MCF 10A (cell line): Measurements from ENCODE around the gene C2. TPM values are rescaled to one million over a fixed set of nuclear protein-coding genes. Genes with fewer than 3 reads are reported as not detected.
"Not testable (repeated sequence)": the region's sequence is repeated elsewhere in the genome, so short reads cannot be mapped to it uniquely, and the experiment has no call there.

Experiments used
- BruUV-seq: library from RNA; stranded (reverse); fragments of 400-500 nt; replicated peaks from 2 replicates; lab custom pipeline; 2021; lab: Mats Ljungman, UMichigan
- CTCF ChIA-PET: fragments of 300-600 bp; sonication (Branson Sonifier 250); formaldehyde crosslinking; extraction: SDS; loops from one replicate; lab custom pipeline; 2021; ENCODE audit warnings: antibody characterized with exemption, inconsistent platforms; lab: Yijun Ruan, JAX
- POLR2A ChIA-PET: fragments of 300-600, 350-650 bp; sonication (Branson Sonifier 250); formaldehyde crosslinking; extraction: SDS; loops from one replicate; lab custom pipeline; 2020; ENCODE audit warnings: antibody characterized with exemption, inconsistent platforms; lab: Yijun Ruan, JAX
- DNase-seq: peaks from one replicate; pipeline ENCODE4 v3.0.0-alpha.2; 2018; ENCODE audit not compliant: unreplicated experiment
- H3K27ac Mint-ChIP-seq: one replicate; pipeline ENCODE4 v1.8.0; 2022; ENCODE audit warnings: mild to moderate bottlenecking, low read depth, mixed read lengths; ENCODE audit not compliant: unreplicated experiment
- H3K27me3 Mint-ChIP-seq: one replicate; pipeline ENCODE4 v1.8.0; 2022; ENCODE audit warnings: mixed read lengths; ENCODE audit not compliant: insufficient read depth, unreplicated experiment
- H3K36me3 Mint-ChIP-seq: one replicate; pipeline ENCODE4 v1.8.0; 2022; ENCODE audit warnings: mild to moderate bottlenecking, moderate library complexity, mixed read lengths; ENCODE audit not compliant: insufficient read depth, unreplicated experiment
- H3K4me1 Mint-ChIP-seq: one replicate; pipeline ENCODE4 v1.8.0; 2022; ENCODE audit warnings: mixed read lengths; ENCODE audit not compliant: insufficient read depth, unreplicated experiment
- H3K4me3 Mint-ChIP-seq: one replicate; pipeline ENCODE4 v1.8.0; 2022; ENCODE audit warnings: mild to moderate bottlenecking, moderate library complexity, mixed read lengths; ENCODE audit not compliant: unreplicated experiment
- H3K9me3 Mint-ChIP-seq: one replicate; pipeline ENCODE4 v1.8.0; 2022; ENCODE audit warnings: mixed read lengths; ENCODE audit not compliant: unreplicated experiment
- CTCF ChIP-seq: fragments of 200-600 bp; IDR thresholded peaks from one replicate; pipeline ENCODE4 v1.8.0; 2022; ENCODE audit warnings: antibody characterized with exemption, mild to moderate bottlenecking; ENCODE audit not compliant: unreplicated experiment
- intact Hi-C: fragments of 100-400 bp; cut with micrococcal nuclease; formaldehyde crosslinking; loops from 2 replicates; pipeline ENCODE4 v1.14.1; 2022
- total RNA-seq: library from RNA; stranded (reverse); gene quantifications from 2 replicates; pipeline ENCODE4 v1.2.3, GENCODE V29; 2022

C2 gene
- total RNA-seq, 1 experiment from 2014 or later = not detected

GRCh38 chr6:31906122-31906521 is 21.4 kb upstream of the C2 start:
- no peak overlapping the region for H3K27ac Mint-ChIP-seq
- H3K4me3 Mint-ChIP-seq = no peak overlapping the region
- CTCF ChIA-PET = interaction anchor here (1.7 kb wide), 1 partner anchor 46 kb away, joined by 7 read pairs; no protein-coding TSS in a partner anchor
- no peaks in the 10 kb centered on the region for H3K27me3 Mint-ChIP-seq
- DNase-seq = no peak
- no peak for TF ChIP-seq CTCF
- H3K4me1 Mint-ChIP-seq = peaks cover 18% of the 10 kb centered on the region
- POLR2A ChIA-PET = interaction anchor here (0.8 to 1.6 kb wide), 3 partner anchors 14 to 50 kb away, joined by 3 to 4 read pairs (median 3); no protein-coding TSS in a partner anchor
- no peaks in the 10 kb centered on the region for H3K9me3 Mint-ChIP-seq
- H3K36me3 Mint-ChIP-seq = no peaks in the 10 kb centered on the region
- BruUV-seq = no TSS peak
- intact Hi-C loops = no loop called here

DNA sequence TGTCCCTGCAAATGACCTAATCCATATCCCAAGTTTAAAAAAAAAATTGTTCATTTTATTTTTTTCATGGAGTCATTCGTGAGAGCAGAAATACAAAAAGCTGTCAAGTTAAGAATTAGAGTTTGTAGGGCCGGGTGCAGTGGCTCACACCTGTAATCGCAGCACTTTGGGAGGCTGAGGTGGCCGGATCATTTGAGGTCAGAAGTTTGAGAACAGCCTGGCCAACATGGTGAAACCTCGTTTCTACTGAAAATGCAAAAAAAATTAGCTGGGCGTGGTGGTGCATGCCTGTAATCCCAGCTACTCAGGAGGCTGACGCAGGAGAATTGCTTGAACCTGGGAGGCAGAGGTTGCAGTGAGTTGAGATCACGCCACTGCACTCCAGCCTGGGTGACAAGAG is 20.8 kb upstream of the C2 start:
- intact Hi-C loops, H3K4me3 Mint-ChIP-seq, DNase-seq, H3K27ac Mint-ChIP-seq, H3K36me3 Mint-ChIP-seq, H3K27me3 Mint-ChIP-seq, H3K9me3 Mint-ChIP-seq, BruUV-seq: not testable (repeated sequence)
- CTCF ChIA-PET = interaction anchor here (1.0 to 4.8 kb wide), 2 partner anchors 14 to 45 kb away, joined by 5 to 32 read pairs; no protein-coding TSS in a partner anchor
- H3K4me1 Mint-ChIP-seq = peaks cover 18% of the 10 kb centered on the region
- POLR2A ChIA-PET = interaction anchor here (0.6 to 1.7 kb wide), 7 partner anchors 13 to 65 kb away, joined by 3 to 5 read pairs (median 4); partner anchors contain the start of genes DXO and NEU1

DNA sequence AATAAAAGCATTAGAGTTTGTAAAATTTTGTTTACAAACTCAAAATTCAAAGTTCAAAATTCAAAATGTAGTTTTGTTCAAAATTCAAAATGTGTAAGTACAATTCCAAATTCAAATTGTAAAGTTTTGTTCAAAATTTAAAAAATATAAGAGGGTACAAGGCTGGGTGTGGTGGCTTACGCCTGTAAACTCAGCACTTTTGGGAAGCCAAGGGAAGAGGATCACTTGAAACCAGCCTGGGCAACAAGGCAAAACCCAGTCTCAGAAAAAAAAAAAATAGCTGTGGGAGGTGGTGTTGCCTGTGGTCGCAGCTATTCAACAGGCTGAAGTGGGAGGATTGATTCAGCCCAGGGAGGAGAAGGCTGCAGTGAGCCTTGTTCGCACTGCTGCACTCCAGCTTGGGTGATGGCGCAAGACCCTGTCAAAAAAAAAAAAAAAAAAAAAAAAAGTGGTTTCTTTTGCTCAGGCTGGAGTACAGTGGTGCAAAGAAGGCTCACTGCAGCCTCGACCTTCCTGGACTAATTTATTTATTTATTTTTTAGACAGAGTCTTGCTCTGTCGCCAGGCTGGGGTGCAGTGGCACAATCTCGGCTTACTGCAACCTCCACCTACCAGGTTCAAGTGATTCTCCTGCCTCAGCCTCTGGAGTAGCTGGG is 20.2 kb upstream of the C2 start:
- intact Hi-C loops = no loop called here
- BruUV-seq = no TSS peak
- Mint-ChIP-seq H3K9me3 (no peaks in the 10 kb centered on the region), H3K4me3 (no peak overlapping the region), H3K27ac (no peak overlapping the region), H3K36me3 (no peaks in the 10 kb centered on the region), H3K4me1 (peaks cover 20% of the 10 kb centered on the region), H3K27me3 (no peaks in the 10 kb centered on the region)
- peak; percentile 65 for DNase-seq
- no peak for TF ChIP-seq CTCF
- ChIA-PET CTCF (interaction anchor here (0.8 to 4.8 kb wide), 3 partner anchors 13 to 45 kb away, joined by 3 to 32 read pairs (median 5); no protein-coding TSS in a partner anchor), POLR2A (interaction anchor here (0.6 to 1.7 kb wide), 14 partner anchors 10 to 221 kb away, joined by 3 to 5 read pairs (median 4); partner anchors contain the start of genes ATF6B, DXO, EHMT2 and NEU1)

DNA sequence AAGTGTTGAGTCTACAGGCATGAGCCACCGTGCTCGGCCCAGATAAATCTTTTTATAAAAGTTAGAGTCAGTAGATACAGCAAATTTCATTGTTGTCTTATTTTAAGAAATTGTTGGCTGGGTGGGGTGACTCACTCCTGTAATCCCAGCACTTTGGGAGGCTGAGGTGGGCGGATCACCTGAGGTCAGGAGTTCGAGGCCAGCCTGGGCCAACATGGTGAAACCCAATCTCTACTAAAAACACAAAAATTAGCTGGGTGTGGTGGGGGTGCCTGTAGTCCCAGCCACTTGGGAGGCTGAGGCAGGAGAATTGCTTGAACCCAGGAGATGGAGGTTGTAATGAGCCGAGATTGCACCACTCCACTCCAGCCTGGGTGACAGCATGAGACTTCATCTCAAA is 19.3 kb upstream of the C2 start:
- H3K27me3 Mint-ChIP-seq, BruUV-seq, H3K4me3 Mint-ChIP-seq, H3K27ac Mint-ChIP-seq, DNase-seq, H3K9me3 Mint-ChIP-seq, intact Hi-C loops, H3K36me3 Mint-ChIP-seq: not testable (repeated sequence)
- H3K4me1 Mint-ChIP-seq = peaks cover 15% of the 10 kb centered on the region
- POLR2A ChIA-PET = interaction anchor here (0.7 to 1.7 kb wide), 6 partner anchors 9 to 220 kb away, joined by 3 to 5 read pairs (median 4); partner anchors contain the start of genes ATF6B and DXO
- CTCF ChIA-PET = interaction anchor here (0.7 to 4.8 kb wide), 3 partner anchors 18 to 824 kb away, joined by 3 to 32 read pairs (median 3); no protein-coding TSS in a partner anchor

DNA sequence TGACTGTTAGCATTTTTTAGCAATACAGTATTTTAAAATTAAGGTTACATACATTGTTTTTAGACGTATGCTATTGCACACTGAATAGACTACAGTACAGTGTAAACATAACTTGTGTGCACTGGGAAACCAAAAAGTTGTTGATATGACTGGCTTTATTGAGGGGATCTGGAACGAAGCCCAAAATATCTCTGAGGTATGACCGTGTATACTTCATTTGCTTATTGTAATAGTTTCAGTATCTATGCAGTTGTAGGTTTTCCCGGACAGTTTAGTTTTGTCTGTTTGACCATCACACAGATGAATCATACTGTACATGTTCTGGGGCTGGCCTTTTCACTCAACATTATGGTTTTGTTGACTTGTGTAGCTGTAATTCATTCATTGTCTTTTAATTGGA is 18.7 kb upstream of the C2 start:
- no peak overlapping the region for H3K27ac Mint-ChIP-seq
- CTCF ChIA-PET = interaction anchor here (0.7 to 4.8 kb wide), 3 partner anchors 30 to 824 kb away, joined by 3 to 32 read pairs (median 3); no protein-coding TSS in a partner anchor
- TF ChIP-seq CTCF = no peak
- peaks cover 15% of the 10 kb centered on the region for H3K4me1 Mint-ChIP-seq
- H3K9me3 Mint-ChIP-seq = no peaks in the 10 kb centered on the region
- POLR2A ChIA-PET = interaction anchor here (0.8 to 1.3 kb wide), 5 partner anchors 37 to 219 kb away, joined by 3 to 8 read pairs (median 5); partner anchors contain the start of genes ATF6B, CFB and DXO
- BruUV-seq = no TSS peak
- no peak overlapping the region for H3K4me3 Mint-ChIP-seq
- intact Hi-C loops = no loop called here
- no peaks in the 10 kb centered on the region for H3K27me3 Mint-ChIP-seq
- H3K36me3 Mint-ChIP-seq = no peaks in the 10 kb centered on the region
- peak; percentile 40 for DNase-seq

DNA sequence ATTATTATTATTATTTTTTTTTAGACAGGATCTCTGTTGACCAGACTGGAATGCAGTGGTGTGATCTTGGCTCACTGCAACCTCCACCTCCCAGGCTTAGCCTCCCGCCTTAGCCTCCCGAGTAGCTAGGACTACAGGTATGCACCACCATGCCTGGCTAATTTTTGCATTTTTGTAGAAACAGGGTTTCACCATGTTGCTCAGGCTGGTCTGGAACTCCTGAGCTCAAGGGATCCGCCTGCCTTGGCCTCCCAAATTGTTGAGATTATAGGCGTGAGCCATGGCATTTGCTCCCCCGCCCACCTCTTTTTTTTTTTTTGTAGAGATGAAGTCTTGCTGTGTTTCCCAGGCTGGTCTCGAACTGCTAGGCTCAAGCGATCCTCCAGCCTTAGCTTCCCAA is 18.2 kb upstream of the C2 start:
- DNase-seq, H3K36me3 Mint-ChIP-seq, intact Hi-C loops, H3K27me3 Mint-ChIP-seq, H3K4me3 Mint-ChIP-seq, BruUV-seq, H3K9me3 Mint-ChIP-seq, H3K27ac Mint-ChIP-seq: not testable (repeated sequence)
- POLR2A ChIA-PET = interaction anchor here (0.8 to 1.1 kb wide), 4 partner anchors 36 to 74 kb away, joined by 4 to 8 read pairs (median 6); partner anchors contain the start of genes CFB and DXO
- CTCF ChIA-PET = interaction anchor here (1.3 to 4.8 kb wide), 2 partner anchors 30 to 43 kb away, joined by 3 to 32 read pairs; no protein-coding TSS in a partner anchor
- peaks cover 15% of the 10 kb centered on the region for H3K4me1 Mint-ChIP-seq
